Measurements from ENCODE around the gene POLR2A. TPM values are rescaled to one million over a fixed set of nuclear protein-coding genes. Genes with fewer than 3 reads are reported as not detected.

POLR2A gene
- 10 to 100 TPM; 13.6 to 88.9 (median 47.1) TPM for polyA plus RNA-seq (ENCODE audit: low read depth in 6 of 6)

GRCh38 chr17:7484067-7484918 lies at the start of gene POLR2A:
Gene POLR2A, plus strand, starts transcription at chr17:7484366.
- peak within 1 kb of the TSS; percentile 99 to 100 (median 100) for H3K27ac Mint-ChIP-seq
- peak within 1 kb of the TSS; percentile 93 to 100 (median 99) for H3K4me3 Mint-ChIP-seq
- DNase-seq (peak; percentile 98), ATAC-seq (ENCODE audit: low read depth in 2 of 2) (peak; percentile 63 to 66)
- no peaks in the 10 kb centered on the region for H3K27me3 Mint-ChIP-seq
- H3K9me3 Mint-ChIP-seq: no peaks in the 10 kb centered on the region
- peaks cover 61 to 82% (median 78%) of the 10 kb centered on the region in 3 donors for H3K4me1 Mint-ChIP-seq
- no peaks in the 10 kb centered on the region for H3K36me3 Mint-ChIP-seq

GRCh38 chr17:7435676-7436555 lies 48.2 kb upstream of the POLR2A start:
- Mint-ChIP-seq H3K4me1 (peaks cover 31 to 52% (median 50%) of the 10 kb centered on the region in 3 donors), H3K27me3 (peaks cover 12 to 30% (median 30%) of the 10 kb centered on the region in 3 donors)
- ATAC-seq (ENCODE audit: low read depth in 2 of 2): peak; percentile 27 to 29

GRCh38 chr17:7436556-7437368 lies 47.4 kb upstream of the POLR2A start:
- Mint-ChIP-seq H3K4me1 (peaks cover 31 to 55% (median 52%) of the 10 kb centered on the region in 3 donors), H3K4me3 (peak overlapping the region; percentile 87 to 99 (median 95)), H3K36me3 (peaks cover 0 to 23% of the 10 kb centered on the region in 2 donors), H3K27ac (peak overlapping the region; percentile 79 to 98 (median 96)), H3K27me3 (peaks cover 20 to 38% (median 37%) of the 10 kb centered on the region in 3 donors), H3K9me3 (no peaks in the 10 kb centered on the region)
- ATAC-seq (ENCODE audit: low read depth in 2 of 2): peak; percentile 54 to 62
- DNase-seq: peak; percentile 77

More at GRCh38 chr17:7435676-7436555, 48.2 kb upstream of the POLR2A start:
- no peak for DNase-seq
- H3K9me3 Mint-ChIP-seq: no peaks in the 10 kb centered on the region
- peak overlapping the region; percentile 87 to 99 (median 95) for H3K4me3 Mint-ChIP-seq
- H3K27ac Mint-ChIP-seq: peak overlapping the region; percentile 87 to 98 (median 98)
- peaks cover 0 to 23% of the 10 kb centered on the region in 2 donors for H3K36me3 Mint-ChIP-seq

- Mint-ChIP-seq H3K36me3 (peaks cover 0 to 23% of the 10 kb centered on the region in 2 donors), H3K27ac (peak overlapping the region in 4 of 6 donors; percentile 19 to 79 (median 54)), H3K4me1 (peaks cover 31 to 55% (median 52%) of the 10 kb centered on the region in 3 donors), H3K9me3 (no peaks in the 10 kb centered on the region), H3K27me3 (peaks cover 26 to 45% (median 44%) of the 10 kb centered on the region in 3 donors), H3K4me3 (peak overlapping the region; percentile 80 to 95 (median 86))
- no peak for ATAC-seq (ENCODE audit: low read depth in 2 of 2)
- DNase-seq: no peak
These were observed 46.8 kb upstream of the POLR2A start for GRCh38 chr17:7437369-7437863.

GRCh38 chr17:7437950-7438614 lies 46.1 kb upstream of the POLR2A start:
- H3K4me1 Mint-ChIP-seq: peaks cover 31 to 55% (median 52%) of the 10 kb centered on the region in 3 donors
- peak overlapping the region in 4 of 6 donors; percentile 19 to 75 (median 64) for H3K27ac Mint-ChIP-seq
- peak overlapping the region; percentile 67 to 94 (median 84) for H3K4me3 Mint-ChIP-seq
- ATAC-seq (ENCODE audit: low read depth in 2 of 2) (no peak), DNase-seq (peak; percentile 61)
- peaks cover 28 to 52% (median 50%) of the 10 kb centered on the region in 3 donors for H3K27me3 Mint-ChIP-seq
- H3K9me3 Mint-ChIP-seq: no peaks in the 10 kb centered on the region
- peaks cover 0 to 24% of the 10 kb centered on the region in 2 donors for H3K36me3 Mint-ChIP-seq

- H3K4me3 Mint-ChIP-seq: peak overlapping the region; percentile 67 to 94 (median 84)
- H3K27ac Mint-ChIP-seq: peak overlapping the region in 4 of 6 donors; percentile 57 to 86 (median 71)
- DNase-seq (no peak), ATAC-seq (ENCODE audit: low read depth in 2 of 2) (no peak)
- peaks cover 32 to 59% (median 58%) of the 10 kb centered on the region in 3 donors for H3K27me3 Mint-ChIP-seq
- no peaks in the 10 kb centered on the region for H3K9me3 Mint-ChIP-seq
- H3K36me3 Mint-ChIP-seq: peaks cover 0 to 32% of the 10 kb centered on the region in 2 donors
- peaks cover 34 to 57% (median 55%) of the 10 kb centered on the region in 3 donors for H3K4me1 Mint-ChIP-seq
These were observed 45.3 kb upstream of the POLR2A start for GRCh38 chr17:7438656-7439460.

GRCh38 chr17:7439462-7440112 lies 44.6 kb upstream of the POLR2A start, which contains the start of gene FGF11:
Gene FGF11, plus strand, starts transcription at chr17:7439512. Its CDS starts 109 bp downstream, at chr17:7439621.
- Mint-ChIP-seq H3K27ac (peak within 1 kb of the TSS in 4 of 6 donors; percentile 57 to 86 (median 71)), H3K4me3 (peak within 1 kb of the TSS; percentile 83 to 94 (median 86)), H3K27me3 (peaks cover 37 to 67% (median 63%) of the 10 kb centered on the region in 3 donors), H3K9me3 (no peaks in the 10 kb centered on the region), H3K4me1 (peaks cover 34 to 57% (median 55%) of the 10 kb centered on the region in 3 donors), H3K36me3 (peaks cover 0 to 32% of the 10 kb centered on the region in 2 donors)
- ATAC-seq (ENCODE audit: low read depth in 2 of 2): no peak
- DNase-seq: no peak

DNA sequence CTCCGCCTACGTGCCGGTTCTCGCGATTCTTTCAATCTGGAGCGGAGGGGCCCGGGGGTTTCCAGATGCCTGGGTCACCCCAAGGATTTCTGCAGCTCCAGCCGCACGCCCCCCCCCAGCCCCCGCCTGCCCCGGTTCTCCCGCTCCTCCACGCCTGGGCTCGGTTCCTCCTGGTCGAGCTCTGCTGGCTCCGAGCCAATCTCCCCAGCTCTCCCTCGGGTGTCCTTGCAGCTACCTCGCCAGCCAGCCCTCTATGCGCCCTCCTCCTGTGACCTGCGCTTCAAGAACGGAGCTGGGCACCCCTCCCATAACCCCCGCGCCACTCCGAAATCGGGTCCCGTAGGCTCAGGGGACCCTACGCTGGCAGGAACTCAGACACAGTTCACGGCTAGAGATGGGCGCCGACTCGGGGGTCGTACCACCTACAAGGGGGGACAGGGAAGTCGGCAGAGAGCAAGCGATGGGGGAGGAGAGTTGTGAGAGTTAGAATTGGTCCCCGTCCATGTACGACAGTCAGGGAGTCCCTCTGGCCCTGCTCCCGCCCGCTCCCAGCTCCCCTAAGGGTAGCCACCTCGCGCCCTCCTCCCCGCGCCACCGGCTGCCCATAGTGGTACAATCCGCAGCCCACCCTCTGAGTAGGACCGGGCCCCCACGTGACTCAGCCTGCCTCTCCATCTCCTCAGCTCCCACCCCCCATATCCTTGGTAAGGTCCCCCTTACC lies 43.9 kb upstream of the POLR2A start:
- peak overlapping the region in 2 of 6 donors; percentile 67 to 85 for H3K27ac Mint-ChIP-seq
- no peak for DNase-seq
- peaks cover 0 to 32% of the 10 kb centered on the region in 2 donors for H3K36me3 Mint-ChIP-seq
- H3K4me3 Mint-ChIP-seq: peak overlapping the region; percentile 76 to 89 (median 84)
- no peak for ATAC-seq (ENCODE audit: low read depth in 2 of 2)
- peaks cover 37 to 74% (median 70%) of the 10 kb centered on the region in 3 donors for H3K27me3 Mint-ChIP-seq
- H3K4me1 Mint-ChIP-seq: peaks cover 34 to 56% (median 56%) of the 10 kb centered on the region in 3 donors
- H3K9me3 Mint-ChIP-seq: no peaks in the 10 kb centered on the region

- Mint-ChIP-seq H3K36me3 (peaks cover 0 to 32% of the 10 kb centered on the region in 2 donors), H3K4me3 (peak overlapping the region in 6 of 8 donors; percentile 76 to 87 (median 82)), H3K4me1 (peaks cover 40 to 59% (median 58%) of the 10 kb centered on the region in 3 donors), H3K27me3 (peaks cover 41 to 79% (median 75%) of the 10 kb centered on the region in 3 donors), H3K9me3 (peaks cover 0 to 1% (median 0%) of the 10 kb centered on the region in 7 donors), H3K27ac (no peak overlapping the region)
- ATAC-seq (ENCODE audit: low read depth in 2 of 2) (no peak), DNase-seq (no peak)
These were observed 43.4 kb upstream of the POLR2A start for GRCh38 chr17:7440834-7441195.

DNA sequence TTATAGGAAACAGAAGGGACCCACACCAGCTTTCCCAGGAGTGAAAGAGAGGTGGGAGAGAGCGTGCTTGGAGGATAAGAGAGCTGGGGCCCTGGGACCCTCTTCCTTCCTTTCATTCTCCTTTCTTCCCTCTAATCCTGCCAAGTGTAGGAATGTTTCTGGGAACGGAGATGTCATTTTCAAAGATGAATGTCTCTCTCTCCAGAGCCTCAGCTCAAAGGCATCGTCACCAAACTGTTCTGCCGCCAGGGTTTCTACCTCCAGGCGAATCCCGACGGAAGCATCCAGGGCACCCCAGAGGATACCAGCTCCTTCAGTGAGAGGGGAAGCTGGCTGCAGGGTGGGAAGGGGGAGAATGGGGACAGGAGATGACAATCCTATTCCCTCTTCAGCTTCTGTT lies 42.9 kb upstream of the POLR2A start:
- H3K27me3 Mint-ChIP-seq: peaks cover 45 to 83% (median 80%) of the 10 kb centered on the region in 3 donors
- H3K36me3 Mint-ChIP-seq: peaks cover 0 to 32% of the 10 kb centered on the region in 2 donors
- peaks cover 0 to 2% (median 0%) of the 10 kb centered on the region in 7 donors for H3K9me3 Mint-ChIP-seq
- DNase-seq (no peak), ATAC-seq (ENCODE audit: low read depth in 2 of 2) (no peak)
- H3K27ac Mint-ChIP-seq: no peak overlapping the region
- H3K4me1 Mint-ChIP-seq: peaks cover 43 to 59% (median 58%) of the 10 kb centered on the region in 3 donors
- peak overlapping the region in 1 of 8 donors; percentile 73 for H3K4me3 Mint-ChIP-seq

Measured in naive B cell (primary cell).